GM21381 (cell line): ENCODE data around the gene SDK1.

Experiments
- ATAC-seq: cut with Tn5 transposase; IDR thresholded peaks from one replicate; pipeline ENCODE4 v1.9.1; 2021; ENCODE audit warnings: mild to moderate bottlenecking, moderate library complexity; ENCODE audit not compliant: unreplicated experiment

The SDK1 gene

GRCh38 chr7:3964980-3965606, 664.0 kb downstream of the SDK1 start:
- ATAC-seq: no peak

GRCh38 chr7:3965794-3966395, 664.8 kb downstream of the SDK1 start:
- ATAC-seq: no peak

- ATAC-seq: no peak
These were observed 667.2 kb downstream of the SDK1 start for GRCh38 chr7:3968234-3968633.

- ATAC-seq: no peak
These were observed 668.2 kb downstream of the SDK1 start for GRCh38 chr7:3969286-3969685.

GRCh38 chr7:3971323-3971722, 670.3 kb downstream of the SDK1 start:
- no peak for ATAC-seq

- ATAC-seq: no peak
These were observed 672.2 kb downstream of the SDK1 start for GRCh38 chr7:3973264-3973663.

GRCh38 chr7:3974329-3974728, 673.3 kb downstream of the SDK1 start:
- no peak for ATAC-seq

GRCh38 chr7:3975371-3975770, 674.3 kb downstream of the SDK1 start:
- no peak for ATAC-seq

GRCh38 chr7:3977391-3977790, 676.3 kb downstream of the SDK1 start:
- no peak for ATAC-seq

- ATAC-seq: no peak
These were observed 677.8 kb downstream of the SDK1 start for GRCh38 chr7:3978839-3979238.

- no peak for ATAC-seq
These were observed 678.7 kb downstream of the SDK1 start for GRCh38 chr7:3979611-3980299.

GRCh38 chr7:3980300-3980643, 679.2 kb downstream of the SDK1 start:
- no peak for ATAC-seq

- no peak for ATAC-seq
These were observed 680.2 kb downstream of the SDK1 start for GRCh38 chr7:3981281-3981680.

GRCh38 chr7:3984456-3984855, 683.4 kb downstream of the SDK1 start:
- ATAC-seq: no peak

- ATAC-seq: no peak
These were observed 685.9 kb downstream of the SDK1 start for GRCh38 chr7:3986927-3987326.

- no peak for ATAC-seq
These were observed 686.4 kb downstream of the SDK1 start for GRCh38 chr7:3987426-3987927.

- ATAC-seq: no peak
These were observed 688.7 kb downstream of the SDK1 start for GRCh38 chr7:3989723-3990122.

- no peak for ATAC-seq
These were observed 690.7 kb downstream of the SDK1 start for GRCh38 chr7:3991731-3992231.

- ATAC-seq: no peak
These were observed 691.8 kb downstream of the SDK1 start for GRCh38 chr7:3992841-3993240.

GRCh38 chr7:3994764-3995163, 693.7 kb downstream of the SDK1 start:
- ATAC-seq: no peak

- no peak for ATAC-seq
These were observed 694.1 kb downstream of the SDK1 start for GRCh38 chr7:3995187-3995586.

- no peak for ATAC-seq
These were observed 697.0 kb downstream of the SDK1 start for GRCh38 chr7:3998060-3998459.
